ENCODE measurements around the gene TAGLN. TPM values are rescaled to one million over a fixed set of nuclear protein-coding genes. Genes with fewer than 3 reads are reported as not detected.

Gene TAGLN
- total and polyA plus RNA-seq, 2 of the 8 experiments (the other 6 are each of a cell fraction or from before 2014, with no cell fraction given): 140 to 300 TPM

GRCh38 chr11:117239295-117239694 is 40.1 kb downstream of the TAGLN start:
- CTCF ChIA-PET (ENCODE audit: partially characterized antibody): interaction anchor here (0.7 kb wide), 1 partner anchor 9 kb away, joined by 3 read pairs; no protein-coding TSS in a partner anchor

More at GRCh38 chr11:117239295-117239694, 40.1 kb downstream of the TAGLN start:
- H4K91ac ChIP-seq (replicated peaks; ENCODE audit: insufficient read length, low read length): no peak overlapping the region
- H3K36me3 ChIP-seq (ENCODE audit: control insufficient read depth in 2 of 4, insufficient read depth in 4 of 4, low read length in 3 of 4): peaks cover 5 to 36% (median 16%) of the 10 kb centered on the region in 4 experiments; a peak in 7 of 8 replicates
- H3K27me3 ChIP-seq (replicated peaks in 1 of 4; ENCODE audit: control insufficient read depth in 3 of 4, extremely low read depth in 1 of 4, insufficient read depth in 3 of 4, low read length in 3 of 4): no peaks in the 10 kb centered on the region
- 96% methylated on average over 6 of the region's 6 CpGs; no CpG with 5 or more reads in 1 of the 2 experiments for WGBS, 2 experiments (ENCODE audit: extremely low coverage in 1 of 2, insufficient coverage in 1 of 2, insufficient read length in 1 of 2, insufficient replicate concordance in 2 of 2, low coverage in 1 of 2, low lambda C conversion rate in 2 of 2, missing lambda C conversion rate in 1 of 2)
- no peak overlapping the region for H3K27ac ChIP-seq (ENCODE audit: low read depth, low read length)
- POLR2A ChIA-PET (ENCODE audit: partially characterized antibody): interaction anchor here (1.3 kb wide), 1 partner anchor 18 kb away, joined by 6 read pairs; no protein-coding TSS in a partner anchor
- no peak for DNase-seq (ENCODE audit: low read depth in 1 of 2, low spot score in 2 of 2)
- H3K9me3 ChIP-seq (ENCODE audit: insufficient read depth in 2 of 2, low read depth in 1 of 2, low read length in 1 of 2): no peaks in the 10 kb centered on the region
- no peak overlapping the region for H3K18ac ChIP-seq (ENCODE audit: extremely low read depth, low read length)
- no peak overlapping the region for H4K5ac ChIP-seq (ENCODE audit: insufficient read length, low read depth, low read length)
- no peak overlapping the region for H2BK20ac ChIP-seq (ENCODE audit: low read length)
- no peak overlapping the region for H3K9ac ChIP-seq (replicated peaks in 1 of 4; ENCODE audit: extremely low read depth in 1 of 4, low read depth in 3 of 4, low read length in 3 of 4)
- no peak overlapping the region for H2AFZ ChIP-seq (ENCODE audit: low read length)
- no peaks in the 10 kb centered on the region for H3K79me1 ChIP-seq (ENCODE audit: low read depth, low read length)
- no peaks in the 10 kb centered on the region for H3K23me2 ChIP-seq (ENCODE audit: low read depth, low read length)
- no peaks in the 10 kb centered on the region for H3K4me1 ChIP-seq (replicated peaks in 1 of 4; ENCODE audit: control insufficient read depth in 3 of 4, insufficient read depth in 4 of 4, low read length in 3 of 4)
- no peak overlapping the region for H3K4me3 ChIP-seq (ENCODE audit: extremely low read depth in 1 of 4, insufficient read depth in 2 of 4, low read depth in 3 of 4, low read length in 4 of 4)
- no peak overlapping the region for H2AK5ac ChIP-seq (ENCODE audit: low read depth, low read length)
- TF ChIP-seq ATF3 (IDR thresholded peaks at IDR 0.05; ENCODE audit: insufficient read depth, low read depth, low read length) (no peak), CBX8 (IDR thresholded peaks at IDR 0.05; ENCODE audit: borderline replicate concordance, low read depth, low read length) (no peak), SP2 (IDR thresholded peaks at IDR 0.05; ENCODE audit: low read length) (no peak), JUN (IDR thresholded peaks at IDR 0.05; ENCODE audit: low read depth, low read length) (no peak), SAP30 (IDR thresholded peaks at IDR 0.05; ENCODE audit: insufficient read depth, insufficient replicate concordance, low read length) (no peak)
- TF ChIP-seq, protein P1, sequence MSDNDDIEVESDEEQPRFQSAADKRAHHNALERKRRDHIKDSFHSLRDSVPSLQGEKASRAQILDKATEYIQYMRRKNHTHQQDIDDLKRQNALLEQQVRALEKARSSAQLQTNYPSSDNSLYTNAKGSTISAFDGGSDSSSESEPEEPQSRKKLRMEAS (IDR thresholded peaks at IDR 0.05): no peak
- H4K8ac ChIP-seq (ENCODE audit: extremely low read depth, insufficient read depth, low read length): no peak overlapping the region
- no peak overlapping the region for H3K56ac ChIP-seq (replicated peaks; ENCODE audit: insufficient read length, low read depth, low read length)
- no peak overlapping the region for H3K23ac ChIP-seq (ENCODE audit: insufficient read length)
- no peak overlapping the region for H3K4me2 ChIP-seq (ENCODE audit: insufficient read depth in 1 of 2, low read depth in 2 of 2, low read length in 2 of 2)
- H3K4ac ChIP-seq (replicated peaks; ENCODE audit: insufficient read length, low read depth, low read length): no peak overlapping the region
- H2BK12ac ChIP-seq (ENCODE audit: low read depth, low read length): no peak overlapping the region
- no peaks in the 10 kb centered on the region for H4K20me1 ChIP-seq (replicated peaks in 1 of 2; ENCODE audit: control insufficient read depth in 1 of 2, insufficient read depth in 2 of 2, low read length in 2 of 2)
- no peak overlapping the region for H2BK5ac ChIP-seq (ENCODE audit: low read depth, low read length)
- H3K79me2 ChIP-seq (ENCODE audit: control insufficient read depth in 1 of 2, insufficient read depth in 2 of 2, low read length in 2 of 2): peaks cover 0 to 9% of the 10 kb centered on the region in 2 experiments; a peak in 2 of 4 replicates
- no peak overlapping the region for H3K14ac ChIP-seq (ENCODE audit: insufficient read length)
- H2BK15ac ChIP-seq (ENCODE audit: low read length): no peak overlapping the region
- H2BK120ac ChIP-seq (replicated peaks; ENCODE audit: low read depth, low read length): no peak overlapping the region
- no peak for FAIRE-seq
